ENCODE results near the gene ASS1.

- TF ChIP-seq POLR2A (IDR thresholded peaks at IDR 0.05) (no peak), CTCF (IDR thresholded peaks at IDR 0.05 in 8 of 11, conservative IDR thresholded peaks at IDR 0.05 in 3 of 11) (no peak), POLR2AphosphoS5 (IDR thresholded peaks at IDR 0.05) (no peak)
Observed at GRCh38 chr9:130526193-130526853, 81.6 kb downstream of the ASS1 start.

Data from spleen (tissue), 7 donors.